ENCODE measurements around the gene SIAH3. TPM values are rescaled to one million over a fixed set of nuclear protein-coding genes. Genes with fewer than 3 reads are reported as not detected.

The SIAH3 gene
- total and polyA plus RNA-seq, 9 of the 15 experiments (the other 6 are each of a cell fraction or from before 2014, with no cell fraction given): not detected

DNA sequence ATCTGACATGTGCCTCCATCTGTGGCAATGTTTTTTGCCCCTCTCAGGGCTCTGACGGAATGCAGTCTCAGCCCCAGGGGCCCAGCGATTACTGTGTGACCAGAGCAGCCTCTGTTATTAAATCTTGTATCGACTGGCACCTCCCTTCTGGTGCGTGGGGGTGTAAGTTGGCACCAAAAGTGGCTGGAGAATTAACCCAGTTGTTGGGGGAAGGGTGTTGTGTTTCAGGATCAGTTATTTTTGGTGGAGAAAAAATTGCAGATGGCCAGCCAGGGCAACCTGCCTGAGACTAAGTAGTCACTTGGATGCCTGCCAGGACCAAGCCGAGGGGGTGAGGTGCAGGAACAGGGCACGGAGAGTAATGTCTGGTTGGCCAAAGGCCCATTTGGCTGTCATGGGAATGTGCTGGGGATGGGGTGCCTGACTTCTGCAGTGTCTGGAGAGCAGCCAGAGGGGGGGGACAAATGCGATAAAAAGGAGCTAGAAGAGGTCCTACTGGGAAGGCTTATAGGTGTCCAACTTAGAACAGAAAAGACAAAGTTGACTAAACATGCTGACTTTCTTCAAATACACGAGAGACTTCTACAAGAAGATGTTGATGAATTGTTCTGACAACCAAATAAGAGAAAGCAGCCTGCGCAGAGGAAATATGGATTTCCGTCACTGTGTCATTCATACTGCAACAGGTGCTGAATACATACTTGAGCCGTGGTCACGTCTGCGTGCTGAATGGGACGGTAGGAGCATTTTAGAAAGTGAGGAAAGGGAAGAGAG lies 69.8 kb downstream of the SIAH3 start:
- ATAC-seq (no peak), DNase-seq (ENCODE audit: extremely low read depth in 1 of 4, low spot score in 3 of 4) (no peak), FAIRE-seq (no peak)
- POLR2A ChIA-PET: no interaction called here
- no TSS peak for BruUV-seq (replicated peaks)
- Histone ChIP-seq H3K4me2 (ENCODE audit: insufficient read depth, low read length) (no peak overlapping the region), H3K9me3 (replicated peaks; ENCODE audit: control insufficient read depth, insufficient read depth, low read depth, low read length) (no peaks in the 10 kb centered on the region), H3K4me3 (no peak overlapping the region), H3K9me1 (ENCODE audit: control insufficient read depth, insufficient read depth, low read length) (no peaks in the 10 kb centered on the region), H3K27me3 (ENCODE audit: control insufficient read depth in 2 of 2, insufficient read depth in 2 of 2, low read length in 2 of 2) (peaks cover 3 to 24% of the 10 kb centered on the region in 2 experiments; a peak in 4 of 5 replicates), H3K9ac (ENCODE audit: insufficient read depth in 1 of 2, low read depth in 2 of 2, low read length in 2 of 2) (no peak overlapping the region), H3K79me2 (ENCODE audit: control insufficient read depth, insufficient read depth, low read length) (no peaks in the 10 kb centered on the region), H3K4me1 (replicated peaks in 1 of 2; ENCODE audit: control insufficient read depth in 2 of 2, insufficient read depth in 2 of 2, low read length in 2 of 2) (0 out of 5 replicates have a peak, but pooled peaks cover 0 to 7% of the 10 kb centered on the region in 2 experiments), H3K27ac (ENCODE audit: extremely low read depth, low read depth, low read length) (no peak overlapping the region), H4K20me1 (replicated peaks; ENCODE audit: control insufficient read depth, insufficient read depth, low read length) (no peaks in the 10 kb centered on the region), H3K36me3 (ENCODE audit: control insufficient read depth, insufficient read depth, low read length) (no peaks in the 10 kb centered on the region), H2AFZ (ENCODE audit: low read depth, low read length) (no peak overlapping the region)
- in situ Hi-C loops (cut with MboI) (no loop called here), intact Hi-C loops (cut with micrococcal nuclease) (no loop called here)
- CTCF ChIA-PET (ENCODE audit: low intra/inter-chr PET ratio): no interaction called here
- TF ChIP-seq, protein P1, sequence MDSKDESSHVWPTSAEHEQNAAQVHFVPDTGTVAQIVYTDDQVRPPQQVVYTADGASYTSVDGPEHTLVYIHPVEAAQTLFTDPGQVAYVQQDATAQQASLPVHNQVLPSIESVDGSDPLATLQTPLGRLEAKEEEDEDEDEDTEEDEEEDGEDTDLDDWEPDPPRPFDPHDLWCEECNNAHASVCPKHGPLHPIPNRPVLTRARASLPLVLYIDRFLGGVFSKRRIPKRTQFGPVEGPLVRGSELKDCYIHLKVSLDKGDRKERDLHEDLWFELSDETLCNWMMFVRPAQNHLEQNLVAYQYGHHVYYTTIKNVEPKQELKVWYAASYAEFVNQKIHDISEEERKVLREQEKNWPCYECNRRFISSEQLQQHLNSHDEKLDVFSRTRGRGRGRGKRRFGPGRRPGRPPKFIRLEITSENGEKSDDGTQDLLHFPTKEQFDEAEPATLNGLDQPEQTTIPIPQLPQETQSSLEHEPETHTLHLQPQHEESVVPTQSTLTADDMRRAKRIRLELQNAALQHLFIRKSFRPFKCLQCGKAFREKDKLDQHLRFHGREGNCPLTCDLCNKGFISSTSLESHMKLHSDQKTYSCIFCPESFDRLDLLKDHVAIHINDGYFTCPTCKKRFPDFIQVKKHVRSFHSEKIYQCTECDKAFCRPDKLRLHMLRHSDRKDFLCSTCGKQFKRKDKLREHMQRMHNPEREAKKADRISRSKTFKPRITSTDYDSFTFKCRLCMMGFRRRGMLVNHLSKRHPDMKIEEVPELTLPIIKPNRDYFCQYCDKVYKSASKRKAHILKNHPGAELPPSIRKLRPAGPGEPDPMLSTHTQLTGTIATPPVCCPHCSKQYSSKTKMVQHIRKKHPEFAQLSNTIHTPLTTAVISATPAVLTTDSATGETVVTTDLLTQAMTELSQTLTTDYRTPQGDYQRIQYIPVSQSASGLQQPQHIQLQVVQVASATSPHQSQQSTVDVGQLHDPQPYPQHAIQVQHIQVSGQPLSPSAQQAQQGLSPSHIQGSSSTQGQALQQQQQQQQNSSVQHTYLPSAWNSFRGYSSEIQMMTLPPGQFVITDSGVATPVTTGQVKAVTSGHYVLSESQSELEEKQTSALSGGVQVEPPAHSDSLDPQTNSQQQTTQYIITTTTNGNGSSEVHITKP (IDR thresholded peaks at IDR 0.05; ENCODE audit: partially characterized antibody): no peak
- TF ChIP-seq NFIC (IDR thresholded peaks at IDR 0.05): peak; percentile 42
- WGBS (ENCODE audit: insufficient coverage, low coverage, missing lambda C conversion rate): 1% methylated on average over 11 of the region's 14 CpGs
